Measurements from ENCODE around the gene WHRN.

Gene WHRN

DNA sequence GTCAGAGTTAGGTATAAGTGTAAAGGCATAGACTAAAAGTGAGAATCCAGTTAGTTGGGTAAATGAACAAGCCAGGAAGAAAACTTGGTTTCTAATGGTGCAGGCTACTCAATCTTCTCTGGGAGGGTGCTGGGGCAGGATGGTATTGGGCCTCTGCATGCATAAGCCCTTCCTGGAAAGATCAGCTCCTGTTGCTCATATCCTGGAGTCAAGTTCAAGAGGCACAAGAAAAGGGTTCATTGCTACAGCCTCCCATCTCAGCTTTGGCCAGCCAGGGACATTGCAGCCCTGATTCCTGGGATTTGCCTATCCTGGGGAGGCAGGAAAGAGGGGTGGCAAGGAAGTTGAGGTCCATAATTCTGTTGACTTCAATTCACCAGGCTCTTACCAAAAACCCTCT is 41.6 kb upstream of the WHRN start:
- H3K4me3 ChIP-seq (ENCODE audit: low read depth, low read length): no peak overlapping the region
- in situ Hi-C loops (cut with HindIII; ENCODE audit: low pct_ligation_motif_present, low sequenced_read_pairs): no loop called here
- peaks cover 6% of the 10 kb centered on the region for H3K27me3 ChIP-seq (replicated peaks)
- H3K36me3 ChIP-seq (replicated peaks): no peaks in the 10 kb centered on the region
- H3K27ac ChIP-seq: no peak overlapping the region
- DNase-seq: no peak
- TF ChIP-seq, protein P1, sequence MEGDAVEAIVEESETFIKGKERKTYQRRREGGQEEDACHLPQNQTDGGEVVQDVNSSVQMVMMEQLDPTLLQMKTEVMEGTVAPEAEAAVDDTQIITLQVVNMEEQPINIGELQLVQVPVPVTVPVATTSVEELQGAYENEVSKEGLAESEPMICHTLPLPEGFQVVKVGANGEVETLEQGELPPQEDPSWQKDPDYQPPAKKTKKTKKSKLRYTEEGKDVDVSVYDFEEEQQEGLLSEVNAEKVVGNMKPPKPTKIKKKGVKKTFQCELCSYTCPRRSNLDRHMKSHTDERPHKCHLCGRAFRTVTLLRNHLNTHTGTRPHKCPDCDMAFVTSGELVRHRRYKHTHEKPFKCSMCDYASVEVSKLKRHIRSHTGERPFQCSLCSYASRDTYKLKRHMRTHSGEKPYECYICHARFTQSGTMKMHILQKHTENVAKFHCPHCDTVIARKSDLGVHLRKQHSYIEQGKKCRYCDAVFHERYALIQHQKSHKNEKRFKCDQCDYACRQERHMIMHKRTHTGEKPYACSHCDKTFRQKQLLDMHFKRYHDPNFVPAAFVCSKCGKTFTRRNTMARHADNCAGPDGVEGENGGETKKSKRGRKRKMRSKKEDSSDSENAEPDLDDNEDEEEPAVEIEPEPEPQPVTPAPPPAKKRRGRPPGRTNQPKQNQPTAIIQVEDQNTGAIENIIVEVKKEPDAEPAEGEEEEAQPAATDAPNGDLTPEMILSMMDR (IDR thresholded peaks at IDR 0.05; ENCODE audit: low read depth, low read length, missing control alignments): no peak

DNA sequence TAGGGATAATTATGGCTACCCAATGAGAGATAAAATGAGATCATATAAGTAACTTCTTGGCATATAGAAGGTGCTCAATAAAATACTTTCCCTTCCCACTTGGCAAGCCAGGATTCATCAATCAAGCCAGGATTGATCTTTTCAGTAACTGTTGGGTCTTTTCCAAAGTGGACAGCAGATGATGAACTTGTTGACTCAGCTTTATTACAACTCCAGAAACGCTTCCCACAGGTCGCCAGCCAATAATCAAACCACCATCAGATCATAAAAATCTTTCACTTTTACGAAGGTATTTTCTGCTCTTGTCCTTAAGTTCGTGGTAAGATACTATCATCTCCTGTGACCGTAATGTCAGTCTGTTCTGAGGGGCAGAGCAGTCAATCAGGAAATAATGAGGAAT is 39.8 kb upstream of the WHRN start:
- no peak for DNase-seq
- no peaks in the 10 kb centered on the region for H3K36me3 ChIP-seq (replicated peaks)
- no peak overlapping the region for H3K4me3 ChIP-seq (ENCODE audit: low read depth, low read length)
- peaks cover 6% of the 10 kb centered on the region for H3K27me3 ChIP-seq (replicated peaks)
- no peak overlapping the region for H3K27ac ChIP-seq
- in situ Hi-C loops (cut with HindIII; ENCODE audit: low pct_ligation_motif_present, low sequenced_read_pairs): no loop called here
- TF ChIP-seq, protein P1 (IDR thresholded peaks at IDR 0.05; ENCODE audit: low read depth, low read length, missing control alignments): no peak

DNA sequence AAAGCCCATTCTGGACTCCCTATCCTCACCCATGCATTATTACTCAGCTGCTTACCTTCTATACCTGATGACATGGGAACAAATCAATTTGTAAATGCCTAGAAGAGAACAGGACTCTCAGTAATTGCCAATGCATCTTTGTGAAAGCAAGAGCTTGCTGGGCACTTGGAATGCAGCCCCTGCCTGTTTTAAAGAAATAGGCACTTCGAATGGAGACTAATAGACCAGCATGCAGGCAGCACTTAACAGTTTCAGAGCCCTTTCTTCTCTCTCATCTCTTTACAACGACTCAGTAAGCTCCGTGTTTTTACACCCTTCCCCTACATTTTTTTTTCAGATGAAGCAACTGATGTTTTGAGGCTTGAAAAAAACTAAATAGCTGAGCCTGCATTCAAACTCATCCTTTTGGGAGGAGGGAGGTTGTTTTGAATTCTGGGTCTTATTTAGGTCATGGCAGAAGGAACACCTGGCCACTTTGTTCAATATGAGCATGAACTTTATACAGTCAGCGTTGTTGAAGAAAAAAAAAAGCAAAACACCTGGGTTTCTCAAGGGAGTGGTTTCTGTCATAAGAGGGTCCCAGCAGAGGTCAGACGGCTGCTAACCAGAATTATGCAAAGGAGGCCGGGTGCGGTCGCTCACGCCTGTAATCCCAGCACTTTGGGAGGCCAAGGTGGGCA is 34.6 kb upstream of the WHRN start:
- TF ChIP-seq, protein P1 (IDR thresholded peaks at IDR 0.05; ENCODE audit: low read depth, low read length, missing control alignments): no peak
- no peak overlapping the region for H3K4me3 ChIP-seq (ENCODE audit: low read depth, low read length)
- H3K27ac ChIP-seq: no peak overlapping the region
- H3K27me3 ChIP-seq (replicated peaks): peaks cover 4% of the 10 kb centered on the region
- no peak for DNase-seq
- no peaks in the 10 kb centered on the region for H3K36me3 ChIP-seq (replicated peaks)
- in situ Hi-C loops (cut with HindIII; ENCODE audit: low pct_ligation_motif_present, low sequenced_read_pairs): no loop called here

DNA sequence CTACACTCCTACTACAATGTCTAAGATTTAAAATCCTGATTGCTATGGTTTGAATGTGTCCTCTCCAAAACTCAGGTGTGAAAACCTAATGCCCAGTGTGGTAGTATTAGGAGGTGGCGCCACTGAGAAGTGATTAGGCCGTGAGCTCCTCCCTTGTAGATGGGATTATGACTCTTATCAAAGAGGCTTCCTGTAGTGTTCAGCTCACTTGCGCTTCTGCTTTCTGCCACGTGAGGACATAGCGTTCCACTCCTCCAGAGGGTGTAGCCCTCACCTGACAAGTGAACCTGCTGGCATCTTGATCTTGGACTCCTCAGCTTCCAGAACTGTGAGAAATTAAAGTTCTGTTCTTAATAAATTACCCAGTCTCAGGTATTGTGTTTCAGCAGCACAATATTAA is 33.0 kb upstream of the WHRN start:
- Histone ChIP-seq H3K27ac (no peak overlapping the region), H3K36me3 (replicated peaks) (no peaks in the 10 kb centered on the region), H3K27me3 (replicated peaks) (peaks cover 2% of the 10 kb centered on the region), H3K4me3 (ENCODE audit: low read depth, low read length) (no peak overlapping the region)
- TF ChIP-seq, protein P1 (IDR thresholded peaks at IDR 0.05; ENCODE audit: low read depth, low read length, missing control alignments): peak; percentile 21
- in situ Hi-C loops (cut with HindIII; ENCODE audit: low pct_ligation_motif_present, low sequenced_read_pairs): no loop called here
- no peak for DNase-seq

DNA sequence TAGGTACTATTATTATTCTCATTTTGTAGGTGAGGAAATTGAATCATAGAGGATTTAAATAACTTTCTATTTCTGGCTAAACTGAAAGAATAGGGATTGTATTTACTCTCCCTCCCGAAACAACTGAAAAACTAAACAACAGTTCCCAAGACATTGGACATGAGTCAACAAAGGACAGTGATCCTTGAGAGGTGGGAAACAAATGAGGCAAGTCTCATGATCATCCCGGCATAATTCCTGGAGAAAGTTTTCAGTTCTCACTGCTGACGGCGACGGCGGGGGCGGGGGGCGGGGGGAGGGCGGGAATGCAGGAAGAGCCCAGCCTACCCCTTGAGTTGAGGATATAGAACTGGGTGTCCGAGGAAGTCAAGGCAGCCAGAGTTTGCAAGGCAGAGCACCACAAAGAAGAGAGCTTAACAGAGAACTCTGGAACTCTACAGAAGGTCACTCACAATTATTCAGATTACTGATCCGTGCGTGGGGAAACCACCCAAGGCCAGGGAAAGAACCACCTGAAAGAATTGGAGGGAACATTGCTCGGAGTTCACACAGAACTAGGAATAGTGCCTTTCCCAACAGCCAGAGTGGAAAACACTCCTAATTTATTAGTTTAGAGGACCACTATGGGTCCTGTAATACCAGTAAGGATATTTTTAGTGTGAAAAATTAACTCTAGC is 27.4 kb upstream of the WHRN start:
- DNase-seq: no peak
- Histone ChIP-seq H3K4me3 (ENCODE audit: low read depth, low read length) (peak overlapping the region; percentile 6), H3K27me3 (replicated peaks) (no peaks in the 10 kb centered on the region), H3K36me3 (replicated peaks) (no peaks in the 10 kb centered on the region), H3K27ac (no peak overlapping the region)
- TF ChIP-seq, protein P1 (IDR thresholded peaks at IDR 0.05; ENCODE audit: low read depth, low read length, missing control alignments): no peak
- in situ Hi-C loops (cut with HindIII; ENCODE audit: low pct_ligation_motif_present, low sequenced_read_pairs): no loop called here

Measured in brain microvascular endothelial cell (primary cell).